Mammary epithelial cell (primary cell): Measurements from ENCODE around the gene ZNF609.

Source experiments
- CTCF ChIP-seq, 2 donors: IDR thresholded peaks in 1 of 2; conservative IDR thresholded peaks in 1 of 2; 2 replicates each; pipeline ENCODE4 v1.5.1; 2011 to 2012; ENCODE audit warnings: inconsistent platforms in 2 of 2, low read length in 2 of 2, mild to moderate bottlenecking in 2 of 2, control low read depth in 1 of 2, low read depth in 1 of 2; ENCODE audit not compliant: insufficient read depth in 1 of 2; ENCODE audit errors: extremely low read depth in 1 of 2
- EZH2 ChIP-seq: IDR thresholded peaks from 2 replicates; pipeline ENCODE4 v1.6.1; 2012; ENCODE audit warnings: low read length, inconsistent platforms, borderline replicate concordance

GRCh38 chr15:64673866-64674265 lies 213.5 kb downstream of the ZNF609 start:
- TF ChIP-seq CTCF (conservative IDR thresholded peaks at IDR 0.05 in 1 of 2, IDR thresholded peaks at IDR 0.05 in 1 of 2; ENCODE audit: extremely low read depth in 1 of 2, insufficient read depth in 1 of 2, low read depth in 1 of 2, low read length in 2 of 2): no peak
- TF ChIP-seq EZH2: no peak
